AG04450 (cell line): ENCODE results near the gene TXNDC16. TPM values are rescaled to one million over a fixed set of nuclear protein-coding genes. Genes with fewer than 3 reads are reported as not detected.

ENCODE experiments used
- CTCF ChIA-PET: fragments of 300-600, 350-600 bp; formaldehyde crosslinking; extraction: SDS; loops from one replicate; lab custom pipeline; 2022; ENCODE audit warnings: antibody characterized with exemption, inconsistent platforms; lab: Charles Lee
- POLR2A ChIA-PET: fragments of 350-600 bp; formaldehyde crosslinking; extraction: SDS; loops from one replicate; lab custom pipeline; 2021; ENCODE audit warnings: antibody characterized with exemption, inconsistent platforms; lab: Yijun Ruan, JAX
- DNase-seq: peaks from one replicate; pipeline ENCODE4 v3.0.0-alpha.2; 2011; ENCODE audit warnings: low read depth, low spot score
- H3K27ac ChIP-seq: one replicate; pipeline ENCODE4 v1.5.1; 2012; ENCODE audit warnings: low read depth, low read length, control low read depth
- H3K27me3 ChIP-seq: one replicate; pipeline ENCODE4 v1.6.0; 2012; ENCODE audit warnings: low read length; ENCODE audit not compliant: control insufficient read depth, insufficient read depth
- H3K4me3 ChIP-seq: 2 replicates; pipeline ENCODE4 v1.5.1; 2011; ENCODE audit warnings: mild to moderate bottlenecking, low read depth, low read length, control low read depth
- H3K9me3 ChIP-seq: 2 replicates; pipeline ENCODE4 v1.5.1; 2012; ENCODE audit warnings: low read length; ENCODE audit not compliant: control insufficient read depth, insufficient read depth
- polyA plus RNA-seq: library from polyadenylated mRNA; depleted of rRNA; stranded (reverse); fragments of >200 nt; gene quantifications from 2 replicates; pipeline ENCODE4 v1.2.3, GENCODE V29; 2011
- TF ChIP-seq, protein P1 (sequence below): IDR thresholded peaks from 2 replicates; pipeline ENCODE4 v1.5.1; 2011; ENCODE audit warnings: low read depth, low read length, control low read depth, inconsistent platforms

TXNDC16 gene
- polyA plus RNA-seq, 1 experiment = 3.8 TPM

DNA sequence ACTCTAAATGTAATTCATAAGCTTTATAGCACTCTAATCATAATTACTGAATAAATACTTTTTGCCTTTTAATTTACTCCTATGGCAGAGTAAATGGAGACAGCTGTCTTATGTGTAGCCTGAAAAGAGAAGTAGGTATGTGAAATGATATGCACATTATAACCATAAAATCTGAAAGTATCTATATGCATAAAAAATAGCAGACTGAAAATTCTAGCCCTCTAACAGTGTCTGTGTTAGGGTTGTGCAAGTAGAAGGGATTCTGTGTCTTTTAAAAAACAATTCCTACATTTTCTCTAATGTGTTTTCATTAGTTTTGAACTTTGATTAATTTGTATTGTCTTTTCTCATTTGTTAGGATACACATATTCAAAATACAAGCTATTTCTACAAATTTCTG lies 94.9 kb downstream of the TXNDC16 start:
- ChIA-PET POLR2A (interaction anchor here (0.6 to 1.7 kb wide), 9 partner anchors 11 to 143 kb away, joined by 3 to 13 read pairs (median 3); partner anchors contain the start of gene PTGER2), CTCF (interaction anchor here (1.0 kb wide), 1 partner anchor 140 kb away, joined by 3 read pairs; no protein-coding TSS in a partner anchor)
- Histone ChIP-seq H3K4me3 (no peak overlapping the region), H3K27ac (no peak overlapping the region), H3K9me3 (peaks cover 7% of the 10 kb centered on the region), H3K27me3 (no peaks in the 10 kb centered on the region)
- no peak for DNase-seq
- TF ChIP-seq, protein P1, sequence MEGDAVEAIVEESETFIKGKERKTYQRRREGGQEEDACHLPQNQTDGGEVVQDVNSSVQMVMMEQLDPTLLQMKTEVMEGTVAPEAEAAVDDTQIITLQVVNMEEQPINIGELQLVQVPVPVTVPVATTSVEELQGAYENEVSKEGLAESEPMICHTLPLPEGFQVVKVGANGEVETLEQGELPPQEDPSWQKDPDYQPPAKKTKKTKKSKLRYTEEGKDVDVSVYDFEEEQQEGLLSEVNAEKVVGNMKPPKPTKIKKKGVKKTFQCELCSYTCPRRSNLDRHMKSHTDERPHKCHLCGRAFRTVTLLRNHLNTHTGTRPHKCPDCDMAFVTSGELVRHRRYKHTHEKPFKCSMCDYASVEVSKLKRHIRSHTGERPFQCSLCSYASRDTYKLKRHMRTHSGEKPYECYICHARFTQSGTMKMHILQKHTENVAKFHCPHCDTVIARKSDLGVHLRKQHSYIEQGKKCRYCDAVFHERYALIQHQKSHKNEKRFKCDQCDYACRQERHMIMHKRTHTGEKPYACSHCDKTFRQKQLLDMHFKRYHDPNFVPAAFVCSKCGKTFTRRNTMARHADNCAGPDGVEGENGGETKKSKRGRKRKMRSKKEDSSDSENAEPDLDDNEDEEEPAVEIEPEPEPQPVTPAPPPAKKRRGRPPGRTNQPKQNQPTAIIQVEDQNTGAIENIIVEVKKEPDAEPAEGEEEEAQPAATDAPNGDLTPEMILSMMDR = no peak

DNA sequence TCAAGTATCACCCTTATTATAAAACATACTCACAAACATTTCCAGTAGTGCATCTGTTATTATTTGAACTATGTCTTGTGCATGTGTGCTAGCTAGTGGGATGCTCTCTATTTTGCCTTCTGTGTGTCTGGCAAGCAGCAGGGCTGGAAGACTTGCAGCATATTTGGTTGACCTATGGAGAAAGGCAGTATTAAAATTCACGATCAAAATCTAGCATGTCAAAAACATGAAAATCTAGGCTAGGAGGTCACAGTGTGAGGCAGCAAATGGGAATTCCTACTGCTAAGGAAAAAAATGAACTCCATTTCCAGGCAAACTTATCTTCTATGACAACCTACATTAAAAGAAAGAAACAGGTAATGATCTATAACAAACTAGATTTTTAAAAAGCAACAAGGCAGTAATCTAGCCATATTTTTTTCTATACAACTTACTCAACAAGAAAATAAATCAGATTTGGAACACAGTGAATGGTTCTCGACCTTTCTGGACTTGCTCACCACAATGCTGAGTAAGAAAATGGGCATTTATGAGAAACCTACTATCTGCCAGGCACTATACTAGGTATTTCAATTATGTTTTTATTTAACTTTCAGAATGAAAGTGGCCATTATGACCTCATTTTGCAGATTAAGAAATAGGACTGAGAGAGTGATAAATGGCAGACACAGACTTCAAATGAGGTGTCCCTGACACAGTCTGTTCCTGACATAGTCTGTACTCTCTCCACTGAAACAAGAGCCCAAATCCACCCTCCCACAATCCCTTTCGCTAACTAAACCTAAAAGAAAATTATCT lies 96.8 kb downstream of the TXNDC16 start:
- peak; percentile 46 for DNase-seq
- no peak overlapping the region for H3K27ac ChIP-seq
- no peak overlapping the region for H3K4me3 ChIP-seq
- no peaks in the 10 kb centered on the region for H3K27me3 ChIP-seq
- CTCF ChIA-PET = no interaction called here
- POLR2A ChIA-PET = no interaction called here
- TF ChIP-seq, protein P1 = no peak
- no peaks in the 10 kb centered on the region for H3K9me3 ChIP-seq

DNA sequence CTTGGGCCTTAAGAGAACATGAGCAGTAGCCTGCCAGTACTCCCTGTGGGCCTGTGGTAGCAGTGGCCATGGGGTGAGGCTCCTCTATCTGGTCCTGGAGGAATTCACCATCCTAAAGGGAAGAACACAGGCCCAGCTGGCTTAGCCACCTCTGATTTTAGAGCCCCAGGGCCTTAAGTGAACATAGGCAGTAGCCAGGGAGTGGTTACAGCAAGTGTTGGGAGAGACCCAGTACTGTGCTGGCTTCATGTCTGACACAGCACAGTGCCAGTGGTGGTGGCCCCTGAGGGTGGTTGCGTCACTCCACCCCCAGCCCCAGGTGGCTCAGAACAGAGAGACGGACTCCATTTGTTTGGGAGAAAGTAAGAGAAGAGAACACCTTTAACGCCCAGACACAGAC lies 105.1 kb downstream of the TXNDC16 start:
- H3K9me3 ChIP-seq = no peaks in the 10 kb centered on the region
- no peak overlapping the region for H3K27ac ChIP-seq
- TF ChIP-seq, protein P1 = no peak
- H3K4me3 ChIP-seq = no peak overlapping the region
- POLR2A ChIA-PET = no interaction called here
- no peaks in the 10 kb centered on the region for H3K27me3 ChIP-seq
- no peak for DNase-seq
- CTCF ChIA-PET = interaction anchor here (0.7 kb wide), 1 partner anchor 18 kb away, joined by 5 read pairs; no protein-coding TSS in a partner anchor

DNA sequence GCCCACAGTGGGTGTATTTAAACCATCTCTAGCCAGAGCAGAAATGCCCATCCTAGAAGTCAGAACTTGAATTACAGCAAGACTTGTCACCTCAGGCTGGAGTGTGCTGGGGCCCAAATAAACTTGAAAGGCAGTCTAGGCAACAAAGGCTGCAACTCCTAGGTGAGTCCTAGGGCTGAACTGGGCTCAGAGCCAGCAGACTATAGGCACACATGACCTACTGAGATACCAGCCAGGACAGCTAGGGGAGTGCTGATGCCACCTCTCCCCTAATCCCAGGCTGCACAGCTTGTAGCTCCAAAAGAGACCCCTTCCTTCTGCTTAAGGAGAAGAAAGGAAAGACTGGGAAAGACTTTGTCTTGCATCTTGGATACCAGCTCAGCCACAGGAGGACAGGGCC lies 106.0 kb downstream of the TXNDC16 start:
- CTCF ChIA-PET = no interaction called here
- POLR2A ChIA-PET = no interaction called here
- DNase-seq = no peak

DNA sequence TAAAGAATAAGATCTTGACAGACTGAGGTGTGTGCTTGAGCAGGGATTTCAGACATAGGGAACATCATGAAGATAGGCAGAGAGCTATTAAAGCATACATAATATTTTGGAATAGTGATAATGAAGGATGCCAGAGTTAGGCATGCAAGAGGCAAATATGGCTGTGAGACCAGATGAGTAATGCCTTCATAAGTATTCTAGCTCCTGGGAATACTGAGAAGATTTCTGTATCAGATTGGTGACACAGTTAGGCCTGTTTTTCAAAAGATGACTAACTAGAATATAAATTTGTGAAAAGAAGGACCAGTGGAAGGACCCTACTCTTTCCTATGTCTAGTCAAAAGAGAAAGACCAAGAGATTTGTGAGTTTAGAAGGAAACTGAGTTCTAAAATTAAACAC lies 108.8 kb downstream of the TXNDC16 start:
- ChIA-PET CTCF (no interaction called here), POLR2A (no interaction called here)
- no peak for DNase-seq
- Histone ChIP-seq H3K9me3 (no peaks in the 10 kb centered on the region), H3K27ac (no peak overlapping the region), H3K27me3 (no peaks in the 10 kb centered on the region), H3K4me3 (no peak overlapping the region)
- TF ChIP-seq, protein P1 = no peak

More for the DNA sequence above, 106.0 kb downstream of the TXNDC16 start:
- Histone ChIP-seq H3K27me3 (no peaks in the 10 kb centered on the region), H3K4me3 (no peak overlapping the region), H3K9me3 (no peaks in the 10 kb centered on the region), H3K27ac (no peak overlapping the region)
- TF ChIP-seq, protein P1 = no peak
